DND-41 (cell line): ENCODE data around the gene LTB4R2.

Source experiments
- ATAC-seq: fragments of 200-7000 bp; cut with Tn5 transposase; 3 replicates; pipeline ENCODE4 v1.9.1; 2021; ENCODE audit warnings: low read depth; ENCODE audit not compliant: insufficient read depth
- DNase-seq: peaks from one replicate; pipeline ENCODE4 v3.0.0-alpha.2; 2020
- H2AFZ ChIP-seq: 2 replicates; pipeline ENCODE4 v1.6.0; 2012; ENCODE audit warnings: low read depth, low read length
- H3K27ac ChIP-seq: 2 replicates; pipeline ENCODE4 v1.5.1; 2012; ENCODE audit warnings: low read length, inconsistent platforms
- H3K27me3 ChIP-seq: fragments of 200-600 bp; sonication (generic); 2 replicates; pipeline ENCODE4 v1.6.0; 2012; ENCODE audit warnings: low read length, mild to moderate bottlenecking, inconsistent platforms; ENCODE audit not compliant: insufficient read depth, poor library complexity
- H3K36me3 ChIP-seq: 2 replicates; pipeline ENCODE4 v1.5.1; 2012; ENCODE audit warnings: low read length, inconsistent platforms; ENCODE audit not compliant: insufficient read depth
- H3K4me1 ChIP-seq: 2 replicates; pipeline ENCODE4 v1.5.1; 2012; ENCODE audit warnings: mild to moderate bottlenecking, low read length; ENCODE audit not compliant: insufficient read depth
- H3K4me2 ChIP-seq: 2 replicates; pipeline ENCODE4 v1.6.0; 2012; ENCODE audit warnings: mild to moderate bottlenecking, moderate library complexity, low read length, inconsistent platforms; ENCODE audit not compliant: insufficient read depth
- H3K4me3 ChIP-seq, 2 experiments: fragments of 200-600 bp in 1 of 2; shearing (Covaris generic) in 1 of 2; 2 replicates each; pipeline ENCODE4 v1.5.1; 2012 to 2016; ENCODE audit warnings: inconsistent platforms in 2 of 2, low read length in 2 of 2, mild to moderate bottlenecking in 2 of 2, low read depth in 1 of 2, moderate library complexity in 1 of 2
- H3K79me2 ChIP-seq: 2 replicates; pipeline ENCODE4 v1.6.0; 2012; ENCODE audit warnings: low read length, inconsistent platforms; ENCODE audit not compliant: insufficient read depth
- H3K9ac ChIP-seq: 2 replicates; pipeline ENCODE4 v1.6.0; 2012; ENCODE audit warnings: low read depth, mild to moderate bottlenecking, inconsistent platforms, low read length, moderate library complexity
- H3K9me3 ChIP-seq: 2 replicates; pipeline ENCODE4 v1.5.1; 2012; ENCODE audit warnings: low read length, moderate library complexity, mild to moderate bottlenecking, inconsistent platforms; ENCODE audit not compliant: insufficient read depth, severe bottlenecking
- H4K20me1 ChIP-seq: 2 replicates; pipeline ENCODE4 v1.6.0; 2012; ENCODE audit warnings: low read length; ENCODE audit not compliant: insufficient read depth
- EZH2 ChIP-seq: IDR thresholded peaks from 3 replicates; pipeline ENCODE4 v1.6.1; 2012; ENCODE audit warnings: borderline replicate concordance, low read depth, mild to moderate bottlenecking, moderate library complexity, low read length, inconsistent platforms; ENCODE audit not compliant: severe bottlenecking
- TF ChIP-seq, protein P1 (sequence below): IDR thresholded peaks from 2 replicates; pipeline ENCODE4 v1.5.1; 2012; ENCODE audit warnings: borderline replicate concordance, low read length, moderate library complexity, mild to moderate bottlenecking; ENCODE audit not compliant: poor library complexity, severe bottlenecking; ENCODE audit errors: extremely low read depth

The LTB4R2 gene

DNA sequence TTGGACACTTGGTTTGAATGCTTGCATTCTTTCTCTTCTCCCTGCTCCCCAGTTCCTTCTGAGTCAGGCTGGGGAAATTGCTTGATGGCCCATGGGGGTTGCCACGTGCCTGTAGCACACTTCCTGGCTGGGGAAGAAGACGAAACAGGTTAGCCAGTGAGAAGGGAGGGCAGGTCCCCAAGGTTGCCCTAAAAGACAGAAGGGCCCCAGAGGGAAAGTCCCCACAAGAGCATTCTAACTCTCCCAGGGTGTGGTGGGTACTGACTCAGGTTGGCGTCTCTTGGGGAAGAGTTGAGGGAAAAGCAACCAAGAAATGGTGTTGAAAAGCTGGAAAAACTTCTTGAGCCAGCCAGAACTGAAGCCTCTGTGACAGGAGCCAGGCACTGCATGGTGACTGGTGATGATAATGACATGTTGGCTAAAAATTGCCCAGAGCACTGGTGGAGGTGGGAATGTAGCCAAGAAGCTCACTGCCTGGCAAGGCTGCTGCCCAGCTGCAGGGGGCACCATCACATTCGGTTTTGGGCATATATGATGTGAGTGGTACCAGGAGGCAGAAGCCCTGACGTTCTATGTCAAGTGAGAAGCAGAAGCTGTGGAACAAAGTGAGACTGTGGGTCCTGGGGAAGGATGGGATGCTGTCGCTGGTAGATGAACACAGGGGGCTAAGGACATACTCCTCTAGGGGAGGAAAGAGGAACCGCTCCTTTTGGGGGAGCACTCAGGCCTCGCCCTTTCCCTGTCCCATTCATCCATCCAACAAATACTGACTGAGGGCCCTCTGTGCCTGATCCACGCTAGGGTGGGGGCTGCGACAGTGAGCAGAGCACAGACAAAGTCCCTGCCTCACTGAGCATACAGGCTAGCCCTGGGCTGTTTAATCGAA, 30.4 kb upstream of the LTB4R2 start:
- DNase-seq, result peak; percentile 17
- no peak overlapping the region for H2AFZ ChIP-seq
- H3K79me2 ChIP-seq, result no peaks in the 10 kb centered on the region
- H3K4me2 ChIP-seq, result no peak overlapping the region
- H3K9me3 ChIP-seq, result no peaks in the 10 kb centered on the region
- H3K9ac ChIP-seq, result no peak overlapping the region
- H4K20me1 ChIP-seq, result no peaks in the 10 kb centered on the region
- no peaks in the 10 kb centered on the region for H3K4me1 ChIP-seq
- H3K27ac ChIP-seq, result no peak overlapping the region
- ATAC-seq, result peak; percentile 64
- no peaks in the 10 kb centered on the region for H3K27me3 ChIP-seq
- no peak overlapping the region for H3K4me3 ChIP-seq
- H3K36me3 ChIP-seq, result no peaks in the 10 kb centered on the region
- TF ChIP-seq EZH2, result no peak
- TF ChIP-seq, protein P1, sequence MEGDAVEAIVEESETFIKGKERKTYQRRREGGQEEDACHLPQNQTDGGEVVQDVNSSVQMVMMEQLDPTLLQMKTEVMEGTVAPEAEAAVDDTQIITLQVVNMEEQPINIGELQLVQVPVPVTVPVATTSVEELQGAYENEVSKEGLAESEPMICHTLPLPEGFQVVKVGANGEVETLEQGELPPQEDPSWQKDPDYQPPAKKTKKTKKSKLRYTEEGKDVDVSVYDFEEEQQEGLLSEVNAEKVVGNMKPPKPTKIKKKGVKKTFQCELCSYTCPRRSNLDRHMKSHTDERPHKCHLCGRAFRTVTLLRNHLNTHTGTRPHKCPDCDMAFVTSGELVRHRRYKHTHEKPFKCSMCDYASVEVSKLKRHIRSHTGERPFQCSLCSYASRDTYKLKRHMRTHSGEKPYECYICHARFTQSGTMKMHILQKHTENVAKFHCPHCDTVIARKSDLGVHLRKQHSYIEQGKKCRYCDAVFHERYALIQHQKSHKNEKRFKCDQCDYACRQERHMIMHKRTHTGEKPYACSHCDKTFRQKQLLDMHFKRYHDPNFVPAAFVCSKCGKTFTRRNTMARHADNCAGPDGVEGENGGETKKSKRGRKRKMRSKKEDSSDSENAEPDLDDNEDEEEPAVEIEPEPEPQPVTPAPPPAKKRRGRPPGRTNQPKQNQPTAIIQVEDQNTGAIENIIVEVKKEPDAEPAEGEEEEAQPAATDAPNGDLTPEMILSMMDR, result peak; percentile 55

DNA sequence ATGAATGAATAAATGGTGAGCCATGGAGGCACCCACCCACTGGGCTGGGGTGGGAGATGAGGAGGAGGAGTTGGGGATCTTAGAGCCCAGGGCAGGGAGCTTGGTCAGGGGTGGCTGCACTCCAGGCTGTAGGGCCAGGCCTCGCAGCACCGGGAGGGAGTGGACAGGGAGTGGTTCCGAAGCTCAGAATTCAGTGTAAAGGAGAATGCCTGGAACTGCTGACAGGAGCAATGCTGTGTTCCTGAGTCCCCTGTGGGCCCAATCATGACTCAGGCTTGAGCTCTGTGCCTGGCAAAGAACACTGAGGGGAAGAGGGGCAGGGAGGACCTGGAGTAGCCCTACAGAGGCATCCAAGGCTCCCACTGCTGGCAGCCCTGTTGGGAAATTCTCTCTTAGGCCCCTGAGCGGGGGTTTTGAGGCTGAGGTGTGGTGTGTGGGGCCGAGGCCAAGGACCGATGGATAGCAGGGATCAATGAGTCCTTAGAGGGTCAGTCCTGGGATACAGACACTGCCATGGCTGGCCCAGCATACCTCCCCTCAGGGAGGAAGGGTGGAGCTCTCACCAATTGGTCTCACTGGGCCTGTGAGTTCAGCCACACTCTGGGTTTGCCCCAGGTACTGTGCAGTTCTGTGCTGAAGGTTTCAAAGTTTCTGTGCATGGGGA, 29.0 kb upstream of the LTB4R2 start:
- H3K36me3 ChIP-seq, result no peaks in the 10 kb centered on the region
- H3K4me1 ChIP-seq, result no peaks in the 10 kb centered on the region
- no peaks in the 10 kb centered on the region for H3K9me3 ChIP-seq
- no peaks in the 10 kb centered on the region for H4K20me1 ChIP-seq
- H3K4me3 ChIP-seq, result no peak overlapping the region
- no peak overlapping the region for H2AFZ ChIP-seq
- ATAC-seq, result no peak
- TF ChIP-seq, protein P1, result no peak
- no peak for TF ChIP-seq EZH2
- no peaks in the 10 kb centered on the region for H3K27me3 ChIP-seq
- H3K27ac ChIP-seq, result no peak overlapping the region
- H3K9ac ChIP-seq, result no peak overlapping the region
- no peak for DNase-seq
- no peaks in the 10 kb centered on the region for H3K79me2 ChIP-seq
- no peak overlapping the region for H3K4me2 ChIP-seq

DNA sequence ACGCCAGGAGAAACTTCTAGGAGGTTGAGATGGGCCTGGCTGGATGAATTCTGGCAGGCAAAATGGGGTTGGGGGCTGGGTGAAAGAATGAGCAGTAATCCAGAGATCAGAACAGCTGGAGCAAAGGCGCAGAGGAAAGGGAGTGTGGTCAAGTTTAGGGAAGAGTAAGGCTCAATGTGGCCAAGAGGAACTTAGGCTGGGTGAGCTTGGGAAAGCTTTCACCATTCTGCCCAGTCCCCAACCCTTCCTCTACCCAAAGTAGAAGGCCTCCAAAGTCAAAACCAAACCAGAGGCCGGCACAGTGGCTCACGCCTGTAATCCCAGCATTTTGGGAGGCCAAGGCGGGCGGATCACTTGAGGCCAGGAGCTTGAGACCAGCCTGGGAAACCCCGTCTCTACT, 28.3 kb upstream of the LTB4R2 start:
- Histone ChIP-seq H3K27ac (no peak overlapping the region), H3K36me3 (no peaks in the 10 kb centered on the region), H3K79me2 (no peaks in the 10 kb centered on the region), H4K20me1 (no peaks in the 10 kb centered on the region), H2AFZ (no peak overlapping the region), H3K4me1 (no peaks in the 10 kb centered on the region), H3K9me3 (no peaks in the 10 kb centered on the region), H3K9ac (no peak overlapping the region), H3K4me3 (no peak overlapping the region), H3K27me3 (no peaks in the 10 kb centered on the region), H3K4me2 (no peak overlapping the region)
- TF ChIP-seq EZH2, result no peak
- TF ChIP-seq, protein P1, result no peak
- DNase-seq, result no peak
- ATAC-seq, result no peak
